Choroid plexus epithelial cell (primary cell): ENCODE results near the gene SATB1.

ENCODE experiments used
- DNase-seq: peaks from one replicate; pipeline ENCODE4 v3.0.0-alpha.2; 2010; ENCODE audit warnings: low read depth
- H3K4me3 ChIP-seq: 2 replicates; pipeline ENCODE4 v1.5.1; 2011; ENCODE audit warnings: low read depth, mild to moderate bottlenecking, control low read depth, low read length, moderate library complexity
- TF ChIP-seq, protein P1 (sequence below): conservative IDR thresholded peaks from 2 replicates; pipeline ENCODE4 v1.5.1; 2011; ENCODE audit warnings: low read depth, mild to moderate bottlenecking, control low read depth, inconsistent platforms, low read length, moderate library complexity

Gene SATB1

DNA sequence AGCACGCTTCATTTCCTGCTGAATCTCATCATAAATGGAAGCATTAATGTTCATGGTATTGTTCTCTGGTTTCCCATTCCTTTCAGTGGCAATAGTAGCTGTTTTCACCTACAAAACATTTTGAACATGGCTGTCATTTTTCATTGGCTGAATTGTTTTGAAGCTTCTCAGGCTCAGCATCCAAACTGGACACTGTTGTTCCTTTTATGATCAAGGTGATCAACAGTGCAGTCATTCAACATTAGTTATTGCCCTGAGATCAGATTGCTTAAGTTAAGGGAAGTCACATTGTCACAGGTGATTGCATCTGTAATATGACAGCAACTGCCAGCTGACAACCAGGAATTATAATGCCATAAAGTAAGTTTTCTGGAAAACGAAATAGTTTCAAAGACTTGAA lies 46.9 kb downstream of the SATB1 start:
- no peak overlapping the region for H3K4me3 ChIP-seq
- DNase-seq, result no peak
- TF ChIP-seq, protein P1, sequence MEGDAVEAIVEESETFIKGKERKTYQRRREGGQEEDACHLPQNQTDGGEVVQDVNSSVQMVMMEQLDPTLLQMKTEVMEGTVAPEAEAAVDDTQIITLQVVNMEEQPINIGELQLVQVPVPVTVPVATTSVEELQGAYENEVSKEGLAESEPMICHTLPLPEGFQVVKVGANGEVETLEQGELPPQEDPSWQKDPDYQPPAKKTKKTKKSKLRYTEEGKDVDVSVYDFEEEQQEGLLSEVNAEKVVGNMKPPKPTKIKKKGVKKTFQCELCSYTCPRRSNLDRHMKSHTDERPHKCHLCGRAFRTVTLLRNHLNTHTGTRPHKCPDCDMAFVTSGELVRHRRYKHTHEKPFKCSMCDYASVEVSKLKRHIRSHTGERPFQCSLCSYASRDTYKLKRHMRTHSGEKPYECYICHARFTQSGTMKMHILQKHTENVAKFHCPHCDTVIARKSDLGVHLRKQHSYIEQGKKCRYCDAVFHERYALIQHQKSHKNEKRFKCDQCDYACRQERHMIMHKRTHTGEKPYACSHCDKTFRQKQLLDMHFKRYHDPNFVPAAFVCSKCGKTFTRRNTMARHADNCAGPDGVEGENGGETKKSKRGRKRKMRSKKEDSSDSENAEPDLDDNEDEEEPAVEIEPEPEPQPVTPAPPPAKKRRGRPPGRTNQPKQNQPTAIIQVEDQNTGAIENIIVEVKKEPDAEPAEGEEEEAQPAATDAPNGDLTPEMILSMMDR, result no peak

DNA sequence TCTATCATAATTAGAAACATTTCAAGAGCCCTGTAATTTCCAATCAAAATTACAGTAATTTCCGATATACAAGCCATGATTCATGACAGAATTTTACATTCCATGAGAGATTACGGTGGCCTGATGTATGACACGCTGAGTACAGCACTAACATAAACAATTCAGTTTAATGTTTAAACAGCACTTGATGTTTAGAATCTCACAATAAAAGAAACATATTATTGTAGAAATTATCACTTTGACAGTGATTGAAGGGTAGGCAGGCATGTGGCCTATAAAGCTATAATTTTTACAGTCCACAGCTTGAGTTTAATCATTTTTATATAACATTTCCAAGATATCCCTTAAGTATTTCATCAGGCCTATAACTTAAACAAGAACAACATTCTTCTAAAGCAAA lies 48.5 kb downstream of the SATB1 start:
- DNase-seq, result no peak
- TF ChIP-seq, protein P1, result no peak
- H3K4me3 ChIP-seq, result no peak overlapping the region

DNA sequence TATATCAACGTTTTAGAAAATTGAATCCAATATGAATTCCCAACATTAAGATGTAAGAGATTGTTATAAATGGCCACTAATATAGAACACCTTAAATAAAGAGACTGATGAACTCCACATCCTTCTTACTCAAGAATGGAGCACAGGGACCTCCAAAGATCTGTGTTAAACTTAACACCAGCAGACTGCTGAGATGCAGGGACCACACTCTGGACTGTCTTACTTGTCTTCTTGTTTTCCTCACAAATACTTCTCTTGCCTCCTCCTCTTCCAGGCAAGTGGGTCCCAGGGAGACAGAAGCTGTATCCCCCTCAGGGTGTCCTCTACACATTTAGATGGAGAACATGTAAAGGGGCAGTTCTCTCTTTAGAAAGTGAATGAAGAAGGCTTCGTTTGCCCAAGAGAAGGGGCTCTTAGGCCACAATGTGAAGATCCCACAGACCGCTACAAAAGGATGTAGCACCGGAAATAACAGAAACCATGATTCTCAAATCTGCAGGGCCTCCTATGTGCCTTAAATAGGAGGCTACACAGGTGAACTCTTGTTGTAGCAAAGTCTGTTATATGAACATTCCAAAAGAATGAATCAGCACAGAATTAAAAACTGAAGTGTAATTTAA lies 52.2 kb downstream of the SATB1 start:
- TF ChIP-seq, protein P1, result no peak

GRCh38 chr3:18370672-18371071 lies 54.5 kb downstream of the SATB1 start:
- no peak for DNase-seq
- TF ChIP-seq, protein P1, result no peak
- no peak overlapping the region for H3K4me3 ChIP-seq

More for the DNA sequence above, 52.2 kb downstream of the SATB1 start:
- no peak overlapping the region for H3K4me3 ChIP-seq
- no peak for DNase-seq

- TF ChIP-seq, protein P1, result no peak
- no peak for DNase-seq
- no peak overlapping the region for H3K4me3 ChIP-seq
These were observed 55.5 kb downstream of the SATB1 start for GRCh38 chr3:18369551-18370185.

DNA sequence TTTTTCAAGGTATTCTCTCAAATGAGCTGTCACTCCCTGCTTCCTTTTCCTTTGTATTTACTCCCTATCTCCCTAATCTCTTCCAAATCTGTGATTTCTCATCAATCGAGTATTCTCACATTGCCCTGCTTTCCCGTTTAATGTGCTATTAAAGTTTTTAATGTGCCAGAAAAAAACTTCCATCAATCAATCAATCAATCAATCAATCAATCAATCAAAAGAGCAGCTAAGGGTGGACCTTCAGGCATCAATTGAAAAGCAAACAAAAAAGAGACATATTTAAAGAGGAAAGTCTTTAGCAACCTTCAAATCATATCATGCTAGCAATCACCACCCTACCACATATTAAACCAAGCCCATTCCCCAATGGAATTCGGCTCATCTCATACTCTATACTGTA lies 58.9 kb downstream of the SATB1 start:
- no peak overlapping the region for H3K4me3 ChIP-seq
- TF ChIP-seq, protein P1, result no peak
- no peak for DNase-seq

- DNase-seq, result no peak
- TF ChIP-seq, protein P1, result no peak
- no peak overlapping the region for H3K4me3 ChIP-seq
These were observed 61.8 kb downstream of the SATB1 start for GRCh38 chr3:18363338-18363737.
